8988T (cell line): ENCODE results near the gene C9orf50.

Experiments used
- DNase-seq: peaks from one replicate; pipeline ENCODE4 v3.0.0; 2011

Gene C9orf50

DNA sequence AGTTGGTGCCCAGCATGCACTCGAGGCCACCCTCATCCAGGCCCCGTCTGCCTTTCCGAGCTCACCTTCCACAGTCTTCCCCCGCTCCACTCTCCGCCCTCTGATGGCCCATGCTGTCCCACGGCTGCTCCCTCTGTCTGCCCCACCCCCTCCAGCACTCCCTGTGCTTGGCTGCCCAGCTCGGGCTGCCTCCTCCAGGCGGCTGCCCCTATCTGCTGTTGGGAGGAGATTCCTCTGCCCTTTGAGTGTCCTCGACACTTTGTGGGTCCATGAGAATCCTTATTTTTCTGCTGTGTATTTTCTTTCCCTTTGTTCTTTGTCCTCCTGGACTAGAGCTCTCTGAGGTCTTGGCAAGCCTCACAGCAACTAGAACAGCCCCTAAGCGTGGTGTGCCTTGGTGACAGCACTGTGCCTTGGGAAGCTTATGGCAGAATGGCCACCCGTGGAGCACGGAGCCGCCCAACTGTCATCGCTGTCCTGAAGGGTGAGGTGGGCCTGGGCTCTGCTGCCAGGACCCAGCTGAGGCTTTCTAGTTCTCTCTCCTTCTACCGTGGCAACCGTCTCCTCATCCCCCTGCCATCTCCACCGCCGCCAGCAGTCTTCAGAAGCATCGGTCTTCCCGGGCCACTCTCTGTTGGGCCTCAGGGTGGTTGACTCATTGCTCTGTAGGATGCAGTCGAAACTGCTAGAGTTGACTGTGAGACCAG, 10.2 kb upstream of the C9orf50 start:
- no peak for DNase-seq

DNA sequence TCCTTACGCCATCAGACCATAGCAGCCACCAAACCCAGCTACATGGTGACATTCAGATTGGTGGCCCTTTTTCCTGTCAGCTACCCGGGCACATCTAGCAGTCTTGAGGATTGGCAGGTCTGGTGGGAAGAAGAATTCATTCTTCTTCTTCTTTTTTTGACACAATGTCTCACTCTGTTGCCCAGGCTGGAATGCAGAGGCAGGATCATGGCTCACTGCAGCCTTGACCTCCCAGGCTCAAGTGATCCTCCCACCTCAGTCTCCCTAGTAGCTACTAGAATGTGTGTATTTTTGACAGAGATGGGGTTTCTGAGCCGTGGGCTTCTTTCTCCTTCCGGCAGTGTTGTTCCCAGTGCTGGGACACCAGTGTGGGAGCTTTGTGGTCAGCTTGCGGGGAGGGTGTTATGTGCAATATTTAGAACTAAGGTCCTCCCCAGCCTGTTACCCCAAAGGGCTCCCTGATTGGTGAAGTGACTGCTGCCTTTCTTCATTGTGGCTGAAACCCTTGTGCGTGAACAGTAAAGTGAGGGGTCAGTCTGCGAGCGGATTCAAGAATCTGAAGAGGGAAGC, 8.4 kb upstream of the C9orf50 start:
- DNase-seq: no peak

DNA sequence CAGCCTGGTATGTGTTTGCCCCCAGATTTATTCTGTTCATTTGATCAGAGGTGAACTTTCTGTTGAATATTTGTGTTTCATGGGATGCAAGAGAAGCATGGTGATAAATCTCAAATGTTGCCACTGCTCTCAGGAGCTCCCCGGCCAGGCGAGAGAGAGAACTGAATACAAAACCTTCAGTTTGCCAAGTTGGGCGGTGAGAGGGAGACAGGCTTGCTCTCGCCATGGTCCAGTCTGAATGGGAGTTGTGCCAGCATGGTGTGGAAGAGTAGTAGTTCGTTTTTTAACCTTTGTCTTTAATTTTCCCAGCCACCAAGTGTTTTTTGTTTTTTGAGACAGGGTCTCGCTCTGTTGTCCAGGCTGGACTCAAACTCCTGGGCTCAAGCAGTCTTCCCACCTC, 7.8 kb upstream of the C9orf50 start:
- no peak for DNase-seq

DNA sequence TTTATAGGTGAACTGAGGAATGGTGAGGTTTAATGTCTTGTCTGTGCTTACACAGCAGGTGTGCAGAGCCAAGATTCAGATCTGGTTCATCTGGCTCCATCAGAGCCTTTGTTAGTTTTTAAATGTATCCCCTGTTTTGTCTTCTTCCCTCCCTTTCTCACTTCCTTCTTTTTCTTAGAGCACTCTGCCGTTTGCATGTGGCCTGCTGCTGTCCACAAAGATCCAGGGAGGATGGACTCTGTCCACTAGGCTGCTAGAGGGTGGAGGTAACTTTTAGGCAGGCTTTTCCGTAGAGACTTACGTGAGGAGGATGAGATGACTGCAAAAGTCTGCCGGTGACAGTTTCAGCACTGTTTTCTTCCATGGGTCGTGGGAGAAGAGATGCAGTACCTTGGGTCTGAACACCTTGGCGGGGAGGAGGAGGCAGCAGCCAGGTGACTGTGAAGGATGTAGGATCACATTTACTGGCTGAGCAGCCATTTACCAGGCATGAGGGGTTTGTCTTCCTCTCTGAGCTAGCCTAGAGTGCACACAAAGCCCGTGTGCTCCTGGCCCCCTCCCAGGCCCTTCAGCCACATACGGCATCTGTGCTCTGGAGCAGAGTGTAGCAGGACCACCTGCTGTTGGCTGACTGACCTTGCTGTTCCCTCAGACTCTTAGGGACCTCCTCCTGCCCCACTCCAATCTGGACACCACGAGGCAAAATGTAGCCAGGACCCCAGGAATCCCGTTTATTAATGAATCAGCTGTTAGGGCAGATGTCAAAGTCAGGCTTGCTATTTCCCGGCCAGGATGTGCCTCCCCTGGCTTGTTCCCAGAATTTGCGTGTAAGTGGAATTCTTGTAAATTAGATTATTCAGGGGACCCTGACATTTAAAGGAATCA, 6.9 kb upstream of the C9orf50 start:
- no peak for DNase-seq

DNA sequence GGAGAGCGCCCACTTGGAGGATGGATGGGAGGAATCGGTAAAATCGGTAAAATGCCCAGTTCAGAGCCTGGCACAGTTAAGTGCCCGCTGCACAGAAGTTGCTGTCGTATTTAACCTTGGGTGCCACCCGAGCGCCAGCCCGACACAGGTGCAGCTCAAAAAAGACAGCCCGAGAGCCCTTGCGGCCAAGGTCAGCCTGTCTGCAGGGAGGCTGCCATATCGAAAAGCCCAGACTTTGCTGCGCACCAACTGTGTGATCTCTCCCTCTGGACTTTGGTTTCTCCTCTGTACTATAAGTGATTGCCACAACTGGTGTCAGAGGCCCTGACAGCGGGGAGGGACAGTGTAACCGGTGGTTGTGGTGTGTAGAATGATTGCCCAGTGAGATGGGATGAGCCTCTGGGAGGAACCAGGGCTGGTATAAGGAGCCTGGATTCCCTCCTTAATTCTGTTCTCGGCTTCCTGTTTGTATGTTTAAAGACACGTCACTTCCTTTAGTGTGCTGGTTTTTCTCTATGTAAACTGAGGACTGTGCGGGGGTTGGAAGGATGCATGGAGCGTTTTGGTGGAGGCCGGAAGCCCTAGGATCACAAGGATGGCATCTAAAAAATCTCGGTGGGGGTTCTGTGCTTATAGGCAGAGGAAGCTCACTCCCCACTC, 5.9 kb upstream of the C9orf50 start:
- DNase-seq: no peak

DNA sequence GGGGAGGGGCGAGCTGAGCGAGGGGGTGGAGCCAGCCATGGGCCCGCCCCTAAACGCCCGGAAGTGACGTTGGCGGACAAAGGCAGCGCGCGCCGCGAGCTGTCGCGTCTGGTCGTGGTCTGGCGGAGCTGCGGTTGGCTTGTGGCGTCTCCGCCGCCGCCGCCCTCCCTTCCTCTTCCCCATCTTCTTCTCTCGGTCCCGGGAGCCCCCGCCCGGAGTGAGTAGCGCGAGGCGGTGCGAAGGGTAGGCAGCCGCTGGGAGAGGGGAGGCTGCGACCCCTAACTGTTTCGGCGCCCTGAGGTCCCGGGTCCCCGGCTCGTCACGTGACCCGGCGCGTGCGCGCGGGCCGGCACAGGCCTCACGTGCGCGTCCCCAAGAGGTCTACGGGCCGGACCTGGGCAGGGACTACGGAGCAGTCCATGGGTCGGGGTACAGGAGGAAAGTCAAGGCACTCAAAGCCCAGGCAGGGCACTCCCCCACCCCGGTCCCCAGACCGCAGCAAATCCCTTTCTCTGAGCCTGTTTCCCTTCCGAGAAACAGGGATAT, 5.3 kb upstream of the C9orf50 start, which contains the start of gene NTMT1:
TSS of gene NTMT1 (plus strand) at position 85 of the 546 bp plus-strand sequence. CDS start 6,541 bp downstream, outside the sequence.
- peak; percentile 90 for DNase-seq

DNA sequence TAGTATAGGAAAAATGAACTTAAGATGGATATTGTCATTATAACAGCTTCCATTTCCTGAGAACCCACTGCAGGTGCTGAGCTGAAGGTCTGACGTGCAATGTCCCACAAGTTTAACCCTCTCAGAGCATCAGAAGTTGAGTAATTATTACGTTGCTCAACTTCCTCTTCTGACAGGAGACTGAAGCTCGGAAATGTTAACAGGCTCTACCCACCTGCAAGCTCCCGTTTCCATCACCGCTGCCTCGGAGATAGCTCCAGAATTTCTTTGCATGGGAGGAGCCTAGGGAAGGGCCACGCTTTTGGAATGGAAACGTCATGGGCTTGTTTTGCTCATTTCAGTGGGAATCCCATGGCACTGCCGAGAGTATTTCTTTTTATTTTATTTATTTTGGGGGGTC, 4.0 kb upstream of the C9orf50 start:
- no peak for DNase-seq

DNA sequence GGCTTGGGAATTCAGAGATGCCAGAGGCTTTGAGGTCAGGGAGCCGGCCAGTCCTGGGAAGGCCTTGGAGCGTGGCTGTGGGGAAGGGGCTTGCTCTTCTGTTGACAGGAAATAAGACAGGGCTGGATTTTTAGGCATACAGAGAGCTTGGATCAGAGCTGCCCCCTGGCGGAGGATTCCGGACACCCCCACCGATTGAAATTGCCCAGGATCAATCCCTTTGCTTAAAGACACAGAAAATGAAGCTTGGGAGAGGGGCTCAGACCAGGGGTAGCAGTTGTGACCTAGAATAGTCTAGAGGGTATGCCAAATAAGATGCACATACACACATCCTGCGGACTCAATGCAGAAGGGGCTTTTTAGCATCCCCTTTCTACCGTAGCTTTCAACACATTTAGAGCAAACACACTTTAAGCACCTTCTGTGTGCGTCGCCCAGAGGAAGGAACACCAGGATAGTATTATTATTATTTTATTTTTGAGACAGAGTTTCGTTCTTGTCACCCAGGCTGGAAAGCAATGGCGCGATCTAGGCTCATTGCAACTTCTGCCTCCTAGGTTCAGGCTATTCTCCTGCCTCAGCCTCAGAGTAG, 3.4 kb upstream of the C9orf50 start:
- peak; percentile 71 for DNase-seq

DNA sequence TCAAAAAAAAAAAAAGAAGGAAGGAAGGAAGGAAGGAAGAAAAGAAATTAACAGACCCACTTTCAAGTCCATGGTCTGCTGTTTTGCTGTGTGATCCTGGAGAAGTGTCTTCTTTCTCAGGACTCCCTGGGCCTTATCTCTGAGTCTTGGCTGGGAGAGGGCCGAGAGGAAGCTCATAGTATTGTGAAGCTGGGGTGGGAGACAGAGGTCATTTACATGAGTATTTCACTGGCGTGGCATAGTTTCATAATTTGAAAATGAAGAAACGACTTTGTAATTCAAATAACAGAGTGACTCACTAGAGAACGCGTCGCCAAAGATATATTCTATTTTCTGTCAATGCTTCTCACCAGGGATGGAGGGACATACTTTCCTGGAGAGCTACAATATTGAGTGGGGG, 2.4 kb upstream of the C9orf50 start:
- no peak for DNase-seq

DNA sequence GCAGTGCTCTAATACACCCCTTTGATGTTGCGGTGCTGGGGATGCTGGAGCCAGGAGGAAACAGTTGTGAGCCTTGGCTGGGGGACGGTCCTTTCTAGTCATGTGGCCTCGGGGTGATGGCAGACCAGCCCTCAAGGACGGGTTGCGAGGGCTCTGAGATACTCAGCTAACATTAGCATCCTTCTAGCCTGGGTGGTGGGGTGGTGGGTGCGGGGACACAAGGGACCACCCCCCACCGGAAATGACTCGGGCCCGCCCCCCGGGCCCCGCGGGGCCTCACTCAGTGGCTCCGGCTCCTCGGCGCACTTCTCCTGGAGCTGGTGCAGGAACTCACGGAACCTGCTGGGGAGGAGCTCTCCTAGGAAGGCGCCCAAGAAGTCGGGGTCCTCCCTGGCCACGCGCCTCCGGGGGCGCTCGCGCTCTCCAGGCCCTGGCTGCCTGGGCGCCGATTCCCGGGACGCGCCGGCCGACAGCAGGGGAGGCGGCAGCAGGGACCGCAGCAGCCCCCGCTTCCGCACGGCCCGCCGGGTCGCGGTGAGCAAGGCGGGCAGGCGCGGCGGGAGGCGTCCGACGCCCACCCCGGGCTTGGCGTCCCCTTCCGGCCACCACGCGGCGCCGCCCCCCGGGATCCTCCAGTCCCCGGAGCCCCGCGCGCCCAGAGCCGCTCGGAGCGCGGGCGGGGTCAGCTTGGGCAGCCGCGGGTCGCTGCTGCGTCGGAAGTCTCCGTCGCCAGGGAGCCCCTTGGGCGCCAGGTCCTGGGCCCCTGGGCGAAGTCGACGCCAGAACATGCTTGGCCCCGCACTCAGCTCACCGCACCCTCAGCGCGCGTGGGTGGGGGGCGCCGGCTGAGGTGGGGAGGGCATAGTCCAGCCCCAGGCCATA, 873 bp downstream of the C9orf50 start:
- no peak for DNase-seq

DNA sequence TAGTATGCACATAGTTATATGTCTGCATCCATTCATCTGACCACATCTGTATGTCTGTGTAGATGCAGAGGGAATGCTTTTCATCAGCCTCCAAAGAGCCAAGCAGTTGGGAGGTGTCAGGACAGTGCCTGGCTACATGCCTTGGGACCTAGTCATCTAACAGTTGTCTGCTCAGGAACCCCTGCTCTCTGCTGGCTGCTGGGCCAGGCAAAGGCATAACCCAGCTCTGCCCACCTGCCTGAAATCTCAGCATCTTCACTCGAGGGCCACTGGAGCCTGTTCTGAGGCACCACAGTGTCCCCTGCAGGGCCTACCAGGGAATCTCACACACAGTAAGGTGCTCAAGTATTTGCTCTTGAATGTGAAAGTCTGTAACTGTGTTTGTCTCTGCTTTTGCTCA, 3.7 kb downstream of the C9orf50 start:
- DNase-seq: no peak

DNA sequence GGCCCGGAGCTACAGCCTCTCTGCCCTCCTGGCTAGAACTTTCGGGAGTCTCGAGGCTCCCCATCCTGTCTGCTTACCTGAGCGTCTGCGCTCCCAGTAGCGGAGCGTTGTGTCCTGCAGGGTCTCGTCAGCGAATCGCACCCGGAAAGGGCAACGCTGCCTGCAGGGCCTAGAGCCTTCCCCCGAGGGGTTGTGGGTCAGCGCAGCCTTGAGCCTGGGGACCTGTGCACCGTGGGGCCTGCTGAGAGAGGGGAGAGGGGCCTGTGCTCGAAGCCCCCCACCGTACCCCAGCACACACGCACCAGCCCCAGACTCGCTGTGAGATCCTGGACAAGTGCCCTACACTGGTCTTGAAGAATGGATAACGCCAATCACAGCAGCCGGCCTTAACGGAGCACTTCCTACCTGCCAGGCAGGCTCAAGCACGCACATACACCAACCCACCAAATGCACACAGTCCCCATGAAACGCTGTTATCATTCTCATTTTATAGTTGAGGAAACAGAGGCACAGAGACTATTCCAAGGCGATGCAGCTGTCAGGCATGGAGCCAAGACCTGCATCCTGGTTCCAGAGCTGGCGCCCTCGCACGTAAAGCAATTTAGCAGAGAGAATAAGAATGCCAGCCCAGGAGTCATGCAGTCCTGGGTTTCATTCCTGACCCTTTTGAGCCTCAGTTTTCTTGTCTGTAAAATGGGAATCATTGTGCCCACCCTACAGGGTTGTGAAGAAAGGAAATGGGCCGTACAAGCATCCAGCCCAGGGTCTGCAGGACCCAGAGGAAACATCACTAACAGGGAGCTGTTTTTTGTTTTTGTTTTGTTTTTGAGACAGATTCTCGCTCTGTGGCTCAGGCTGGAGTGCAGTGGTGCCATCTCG, 5.3 kb downstream of the C9orf50 start:
- DNase-seq: no peak

DNA sequence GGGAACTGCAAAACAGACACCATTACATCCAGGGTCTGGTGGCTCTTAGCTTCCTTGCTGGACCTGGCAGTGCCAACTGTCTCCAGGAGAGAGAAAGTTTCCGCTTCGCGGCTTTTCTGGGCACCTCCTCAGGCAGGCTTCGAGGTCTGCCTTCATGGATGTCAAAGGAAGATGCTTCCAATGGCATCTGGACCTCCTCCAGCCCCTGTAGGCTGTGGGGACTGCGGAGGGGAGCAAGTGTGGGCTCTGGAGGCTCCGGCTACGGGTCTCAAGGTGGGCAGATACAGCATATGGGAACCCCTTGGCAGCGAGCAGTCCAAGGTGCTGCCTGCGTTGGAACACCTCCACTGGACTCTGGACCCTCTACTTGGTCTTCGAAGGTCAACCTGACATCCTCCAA, 6.0 kb downstream of the C9orf50 start:
- DNase-seq: no peak

DNA sequence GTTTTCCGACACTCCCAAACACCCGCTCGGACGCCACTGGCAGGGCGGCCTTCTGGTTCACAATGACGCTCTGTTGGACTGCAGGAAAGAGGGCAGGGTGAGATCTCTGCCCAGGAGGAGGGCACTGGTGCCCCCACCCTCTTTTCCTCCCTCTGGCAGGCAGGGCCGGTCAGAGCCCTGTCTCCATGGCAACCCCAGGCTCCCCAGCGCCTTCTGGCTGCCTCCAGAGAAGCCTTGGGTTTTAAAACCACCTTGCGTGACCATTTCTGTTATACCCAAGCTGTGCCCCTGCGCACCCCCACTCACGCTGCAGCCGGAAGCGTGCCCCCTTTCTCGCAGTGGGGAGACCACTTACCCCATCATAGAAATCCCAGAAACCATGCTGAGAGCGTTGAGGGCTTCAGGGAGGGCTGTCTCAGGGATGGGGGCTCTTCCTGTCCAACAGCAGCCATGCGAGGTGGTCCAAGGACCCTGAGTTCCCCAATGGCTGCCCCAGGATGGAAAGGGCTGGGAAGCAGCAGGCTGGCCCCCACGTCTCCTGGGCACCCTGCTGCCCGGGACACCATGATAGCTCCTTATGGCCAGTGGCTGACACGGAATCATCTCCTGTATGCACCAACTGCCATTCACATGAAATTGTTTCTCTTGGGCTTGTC, 7.3 kb downstream of the C9orf50 start:
- DNase-seq: no peak

DNA sequence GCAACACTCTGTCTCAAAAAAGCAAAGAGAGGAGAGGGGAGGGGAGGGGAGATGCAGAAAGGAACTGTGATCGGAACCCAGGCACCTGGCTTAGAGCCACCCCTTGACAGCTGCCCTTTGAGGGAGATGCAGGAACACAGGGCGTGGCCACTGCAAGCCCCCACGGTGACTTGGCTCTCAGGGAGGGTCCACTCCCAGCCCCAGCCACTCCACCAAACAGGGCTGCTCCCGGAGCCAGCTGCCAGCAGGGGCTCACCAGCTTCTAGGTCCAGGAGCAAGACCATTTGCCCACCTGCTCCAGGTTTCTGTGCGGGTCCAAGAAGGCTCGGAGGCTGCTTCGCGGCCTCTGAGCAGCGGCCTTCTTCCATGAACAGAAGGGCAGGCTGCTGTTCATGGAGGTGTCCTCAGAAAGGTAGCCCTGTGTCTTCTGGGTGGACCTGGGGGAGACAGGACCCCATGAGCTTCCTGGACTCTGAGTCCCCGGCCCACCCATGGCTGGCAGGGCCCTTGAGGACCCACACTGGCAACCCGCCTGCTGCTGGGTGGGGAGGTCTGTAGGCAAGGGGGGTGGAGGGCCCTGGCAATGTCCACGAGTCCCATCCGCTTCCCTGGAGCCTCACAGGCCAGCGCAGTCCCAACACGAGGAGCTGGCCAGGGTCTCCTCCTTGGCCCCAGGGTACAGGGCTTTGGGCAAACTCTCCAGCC, 7.9 kb downstream of the C9orf50 start:
- no peak for DNase-seq

DNA sequence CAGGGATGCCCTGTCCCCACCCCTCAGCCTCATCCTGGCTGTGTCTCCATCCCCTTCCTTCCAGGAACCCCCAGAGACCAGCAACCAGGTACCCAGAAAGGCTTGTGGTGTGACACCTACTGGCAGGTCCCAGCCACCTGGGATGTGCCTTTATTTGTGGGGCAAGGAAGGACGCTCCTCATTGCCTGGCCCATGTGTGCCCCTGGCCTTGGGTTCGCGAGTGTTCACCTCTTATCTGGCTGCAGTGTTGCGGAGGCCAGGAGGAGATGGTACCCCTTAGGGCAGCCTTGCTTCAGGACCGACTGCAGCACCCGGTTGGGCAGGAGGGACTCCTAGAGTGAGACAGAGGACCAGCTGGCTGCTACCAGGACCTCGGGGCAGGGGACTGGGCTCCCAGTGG, 8.8 kb downstream of the C9orf50 start:
- DNase-seq: no peak

DNA sequence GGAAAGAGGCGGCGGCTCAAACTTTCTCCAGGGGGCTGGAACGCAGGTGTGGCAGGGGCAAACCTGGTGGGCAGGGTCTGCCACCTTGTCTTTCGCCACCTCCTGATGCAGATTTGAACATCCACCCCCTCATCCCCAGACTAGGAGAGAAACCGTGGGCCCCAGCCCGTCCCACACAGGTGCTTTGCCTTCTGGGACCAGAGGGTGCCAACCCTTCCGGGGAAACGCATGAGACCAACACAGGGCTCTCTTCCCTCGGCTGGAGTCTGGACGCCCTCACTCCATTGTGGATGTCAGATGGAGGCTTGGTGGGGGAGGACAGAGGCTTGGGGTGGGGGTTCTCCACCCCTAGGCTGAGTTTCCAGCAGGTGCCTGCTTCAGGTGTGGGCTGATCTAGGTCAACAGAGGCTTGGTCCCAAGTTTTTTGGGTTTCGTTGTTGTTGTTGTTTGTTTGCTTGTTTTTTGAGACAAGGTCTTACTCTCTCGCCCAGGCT, 9.5 kb downstream of the C9orf50 start:
- no peak for DNase-seq

DNA sequence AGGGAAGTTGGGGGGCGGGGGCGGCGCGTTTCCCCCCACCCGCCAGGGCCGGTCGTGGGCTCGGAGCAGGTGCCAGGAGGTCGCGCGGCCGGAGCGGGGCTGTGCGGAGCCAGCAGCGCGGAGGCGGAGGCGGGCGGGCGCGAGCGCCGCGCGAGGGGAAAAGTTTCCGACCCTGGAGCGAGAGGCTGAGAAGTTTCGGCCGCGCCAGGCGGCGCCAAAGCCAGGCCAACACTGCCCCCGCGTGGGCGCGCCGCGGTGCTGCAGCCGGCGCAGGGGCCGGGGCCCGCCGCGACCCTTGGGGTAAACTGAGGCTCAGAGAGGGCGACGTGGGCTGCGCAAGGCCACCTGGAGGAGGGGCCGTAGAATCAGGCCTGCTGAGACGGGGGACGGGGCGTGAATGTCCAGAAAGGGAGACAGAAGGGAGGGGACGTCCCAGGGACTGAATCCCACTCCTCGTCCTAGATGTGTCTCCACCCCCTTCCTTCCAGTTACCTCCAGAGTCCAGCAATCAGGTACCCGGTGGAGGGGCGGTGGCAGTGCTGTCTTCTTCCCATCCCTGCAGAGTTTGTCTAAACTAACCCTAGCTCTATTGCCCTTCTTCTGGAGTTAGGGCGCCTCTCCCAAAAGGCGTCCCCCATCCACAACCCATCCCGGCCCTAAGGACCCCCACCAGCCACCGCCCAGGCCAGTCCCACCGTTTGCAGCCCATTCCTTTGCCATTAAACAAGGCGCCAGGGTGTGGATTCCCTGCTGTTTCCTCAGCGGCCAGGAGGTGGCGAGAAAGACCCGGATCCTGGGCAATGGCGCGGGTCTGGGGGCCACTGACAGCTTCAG, 10.2 kb downstream of the C9orf50 start:
- peak; percentile 95 for DNase-seq

DNA sequence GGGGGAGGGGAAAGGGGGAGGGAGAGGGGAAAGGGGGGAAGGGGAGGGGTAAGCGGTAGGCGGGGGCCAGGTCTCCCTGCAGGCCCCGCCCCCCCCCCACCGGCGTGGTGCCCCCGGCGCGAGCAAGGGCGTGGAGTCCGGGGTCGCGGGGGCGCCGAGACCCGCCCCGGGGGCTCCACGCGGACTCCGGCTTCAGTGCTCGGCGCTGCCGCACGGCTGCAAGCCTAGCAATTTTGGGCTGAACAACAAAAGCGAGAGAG, 10.8 kb downstream of the C9orf50 start:
- no peak for DNase-seq
